ACC112 (cell line): ENCODE data around the gene ABCD1.

Source experiments
- H2AFZ ChIP-seq: fragments of 200-600 bp; sonication (generic); one replicate; pipeline ENCODE4 v1.6.0; 2017; ENCODE audit warnings: antibody characterized with exemption, low read length; ENCODE audit not compliant: unreplicated experiment
- H3K27ac ChIP-seq: fragments of 200-600 bp; sonication (generic); 2 replicates; pipeline ENCODE4 v1.5.1; 2014; ENCODE audit warnings: low read depth, mild to moderate bottlenecking, antibody characterized with exemption, low read length, moderate library complexity
- H3K27me3 ChIP-seq: fragments of 200-600 bp; sonication (generic); 2 replicates; pipeline ENCODE4 v1.6.1; 2014; ENCODE audit warnings: mild to moderate bottlenecking, antibody characterized with exemption, low read length, moderate library complexity, mixed read lengths; ENCODE audit not compliant: insufficient read depth
- H3K36me3 ChIP-seq: fragments of 200-600 bp; sonication (generic); 2 replicates; pipeline ENCODE4 v1.6.1; 2016; ENCODE audit warnings: mild to moderate bottlenecking, antibody characterized with exemption, low read length, moderate library complexity, mixed read lengths; ENCODE audit not compliant: insufficient read depth
- H3K4me1 ChIP-seq: fragments of 200-600 bp; sonication (generic); one replicate; pipeline ENCODE4 v1.6.1; 2016; ENCODE audit warnings: low read length, mixed read lengths; ENCODE audit not compliant: insufficient read depth, unreplicated experiment, control insufficient read depth
- H3K4me3 ChIP-seq: fragments of 200-600 bp; sonication (generic); 2 replicates; pipeline ENCODE4 v1.5.1; 2014; ENCODE audit warnings: mild to moderate bottlenecking, low read depth, low read length
- H3K79me2 ChIP-seq: fragments of 200-600 bp; sonication (generic); one replicate; pipeline ENCODE4 v1.6.0; 2016; ENCODE audit warnings: low read length; ENCODE audit not compliant: control insufficient read depth, unreplicated experiment, insufficient read depth

ABCD1 gene

DNA sequence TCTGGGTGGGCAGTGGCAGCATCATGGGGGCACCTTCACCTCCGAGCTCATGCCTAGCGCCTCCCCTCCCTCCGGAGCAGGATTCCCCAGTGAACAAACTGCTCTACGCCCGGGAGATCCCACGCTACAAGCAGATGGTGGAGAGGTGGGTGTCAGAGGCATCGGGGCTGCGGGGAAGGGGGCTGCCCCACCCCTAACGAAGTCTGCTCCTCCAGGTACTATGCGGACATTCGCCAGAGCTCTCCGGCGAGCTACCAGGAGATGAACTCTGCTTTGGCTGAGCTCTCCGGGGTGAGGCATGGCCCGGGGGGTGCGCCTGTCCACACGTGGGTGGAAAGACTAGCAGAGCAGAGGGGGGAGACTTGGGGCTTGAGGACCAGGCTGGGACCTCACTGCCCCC is 53.5 kb downstream of the ABCD1 start:
- Histone ChIP-seq H3K4me1 (no peaks in the 10 kb centered on the region), H3K27me3 (no peaks in the 10 kb centered on the region)

DNA sequence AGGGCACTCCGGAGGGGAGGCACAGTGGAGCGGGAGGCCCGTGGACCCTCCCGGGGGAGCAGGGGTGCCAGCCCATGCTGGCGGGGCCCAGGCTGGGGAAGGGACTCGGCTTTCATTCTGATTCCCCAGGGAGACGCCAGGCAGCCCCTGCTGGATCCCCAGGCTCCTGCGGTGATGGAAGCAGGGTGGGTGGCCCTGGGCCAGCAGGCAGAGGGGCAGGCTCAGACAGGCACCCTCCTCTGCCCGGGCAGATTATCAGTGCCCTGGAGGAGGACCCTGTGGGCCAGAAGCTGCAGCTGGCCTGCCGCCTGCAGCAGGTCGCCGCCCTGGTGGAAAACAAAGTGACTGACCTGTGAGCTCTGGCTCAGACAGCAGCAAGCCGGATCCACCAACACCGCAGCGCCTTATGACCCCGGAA is 54.0 kb downstream of the ABCD1 start:
- H3K36me3 ChIP-seq = no peaks in the 10 kb centered on the region
- no peak overlapping the region for H2AFZ ChIP-seq
- no peak overlapping the region for H3K4me3 ChIP-seq
- H3K4me1 ChIP-seq = no peaks in the 10 kb centered on the region
- no peaks in the 10 kb centered on the region for H3K79me2 ChIP-seq
- no peak overlapping the region for H3K27ac ChIP-seq
- no peaks in the 10 kb centered on the region for H3K27me3 ChIP-seq

More for the DNA sequence above, 53.5 kb downstream of the ABCD1 start:
- Histone ChIP-seq H3K27ac (no peak overlapping the region), H3K79me2 (no peaks in the 10 kb centered on the region), H2AFZ (no peak overlapping the region), H3K36me3 (no peaks in the 10 kb centered on the region), H3K4me3 (no peak overlapping the region)

DNA sequence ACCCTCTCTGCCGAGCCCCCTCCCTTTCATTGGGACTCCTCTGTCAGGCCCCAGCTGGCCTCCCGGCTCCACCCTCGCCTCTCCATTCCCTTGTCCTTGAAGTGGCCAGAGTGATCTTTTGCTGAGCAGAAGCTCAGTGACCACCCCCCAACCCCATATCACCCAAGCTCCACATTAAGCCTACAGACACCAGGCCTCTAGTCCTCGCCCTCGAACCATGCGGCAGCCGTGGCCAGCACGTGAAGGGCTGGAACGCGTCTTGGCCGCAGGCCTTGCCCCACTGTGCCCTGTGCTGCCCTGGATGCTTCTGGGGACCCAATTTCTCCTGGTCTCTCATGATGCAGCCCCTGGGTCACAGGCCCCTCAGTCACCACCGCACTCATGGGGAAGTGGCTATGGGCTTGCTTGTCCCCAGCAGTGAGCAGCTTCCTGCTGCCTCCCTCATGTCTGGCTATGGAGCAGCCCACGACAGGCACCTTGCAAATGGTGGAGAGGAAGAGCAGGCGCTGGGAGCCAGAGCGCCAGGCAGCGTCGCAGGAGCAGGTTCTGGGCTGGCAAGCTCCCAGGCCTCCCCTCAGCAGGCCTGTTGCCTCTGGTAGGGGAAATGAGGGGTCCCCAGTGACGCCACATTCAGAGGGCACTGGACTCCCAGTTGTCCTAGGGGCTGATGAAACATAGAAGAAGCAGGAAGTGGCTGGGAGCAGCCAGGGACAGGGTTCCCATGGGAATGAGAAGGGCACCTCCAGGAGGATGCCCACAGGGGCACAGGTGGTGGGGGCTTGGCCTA is 55.4 kb downstream of the ABCD1 start:
- no peaks in the 10 kb centered on the region for H3K4me1 ChIP-seq
- H3K79me2 ChIP-seq = no peaks in the 10 kb centered on the region
- no peak overlapping the region for H2AFZ ChIP-seq
- H3K36me3 ChIP-seq = no peaks in the 10 kb centered on the region
- H3K4me3 ChIP-seq = no peak overlapping the region
- no peaks in the 10 kb centered on the region for H3K27me3 ChIP-seq
- H3K27ac ChIP-seq = no peak overlapping the region

DNA sequence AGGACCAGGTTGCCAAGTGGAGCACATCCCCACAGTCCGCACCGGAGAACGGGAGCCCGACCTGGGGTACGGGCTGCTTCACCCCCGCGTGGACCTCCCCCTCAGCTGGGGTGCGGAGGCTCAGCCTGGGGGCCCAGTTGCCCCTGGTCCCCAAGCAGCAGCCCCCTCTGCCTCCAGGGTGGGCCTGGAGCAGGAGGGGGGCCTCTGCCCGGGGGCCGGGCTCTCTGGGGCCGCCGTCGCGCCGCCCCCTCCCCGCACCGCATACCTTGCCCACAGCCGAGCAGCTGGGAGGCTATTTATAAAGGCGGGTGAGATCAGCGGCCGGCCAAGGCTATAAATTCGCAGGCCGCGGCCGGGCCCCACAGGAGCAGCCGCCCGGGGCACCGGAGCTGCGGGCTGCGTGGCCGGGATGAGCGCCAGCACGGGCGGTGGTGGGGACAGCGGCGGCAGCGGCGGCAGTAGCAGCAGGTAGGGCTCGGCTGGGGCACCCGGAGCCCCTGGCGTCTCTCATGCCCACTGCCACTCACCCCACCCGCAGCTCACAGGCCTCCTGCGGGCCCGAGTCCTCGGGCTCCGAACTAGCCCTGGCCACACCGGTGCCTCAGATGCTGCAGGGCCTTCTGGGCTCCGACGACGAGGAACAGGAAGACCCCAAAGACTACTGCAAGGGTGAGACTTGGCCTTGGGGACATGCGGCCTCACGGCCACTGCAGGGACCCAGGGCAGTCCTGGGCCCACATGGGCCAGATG is 56.2 kb downstream of the ABCD1 start, which contains the start of gene SRPK3:
SRPK3 (plus strand) TSS at position 364 of the 750 bp plus-strand sequence; CDS start at position 410, 46 bp downstream.
- no peak within 1 kb of the TSS for H2AFZ ChIP-seq
- no peak within 1 kb of the TSS for H3K27ac ChIP-seq
- no peaks in the 10 kb centered on the region for H3K27me3 ChIP-seq
- H3K4me3 ChIP-seq = no peak within 1 kb of the TSS
- H3K79me2 ChIP-seq = no peaks in the 10 kb centered on the region
- no peaks in the 10 kb centered on the region for H3K36me3 ChIP-seq
- H3K4me1 ChIP-seq = no peaks in the 10 kb centered on the region

DNA sequence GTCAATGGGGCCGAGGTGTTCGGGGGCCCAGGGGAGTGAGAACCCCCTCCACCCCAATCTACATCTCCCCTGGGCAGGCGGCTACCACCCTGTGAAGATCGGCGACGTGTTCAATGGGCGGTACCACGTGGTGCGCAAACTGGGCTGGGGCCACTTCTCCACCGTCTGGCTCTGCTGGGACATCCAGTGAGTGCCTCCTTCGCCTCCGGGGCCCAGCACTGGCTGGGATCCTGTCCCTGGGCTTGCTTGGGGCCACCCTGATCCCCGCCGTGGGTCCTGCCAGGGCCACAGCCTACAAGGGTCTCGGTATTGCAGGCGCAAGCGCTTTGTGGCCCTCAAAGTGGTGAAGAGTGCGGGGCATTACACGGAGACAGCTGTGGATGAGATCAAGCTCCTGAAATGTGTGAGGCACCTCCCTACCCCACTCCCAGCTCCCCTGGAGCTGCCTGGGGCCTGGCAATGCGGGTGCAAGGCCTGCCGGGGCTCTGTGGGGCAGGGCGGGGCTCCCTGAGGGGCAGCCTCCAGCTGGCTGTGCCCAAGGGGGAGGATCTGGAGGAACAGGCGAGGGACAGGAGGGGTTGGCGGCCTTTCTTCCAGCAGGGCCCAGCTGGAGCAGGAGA is 56.9 kb downstream of the ABCD1 start:
- Histone ChIP-seq H3K27me3 (no peaks in the 10 kb centered on the region), H2AFZ (no peak overlapping the region), H3K4me3 (no peak overlapping the region), H3K79me2 (no peaks in the 10 kb centered on the region), H3K27ac (no peak overlapping the region), H3K36me3 (no peaks in the 10 kb centered on the region), H3K4me1 (no peaks in the 10 kb centered on the region)

DNA sequence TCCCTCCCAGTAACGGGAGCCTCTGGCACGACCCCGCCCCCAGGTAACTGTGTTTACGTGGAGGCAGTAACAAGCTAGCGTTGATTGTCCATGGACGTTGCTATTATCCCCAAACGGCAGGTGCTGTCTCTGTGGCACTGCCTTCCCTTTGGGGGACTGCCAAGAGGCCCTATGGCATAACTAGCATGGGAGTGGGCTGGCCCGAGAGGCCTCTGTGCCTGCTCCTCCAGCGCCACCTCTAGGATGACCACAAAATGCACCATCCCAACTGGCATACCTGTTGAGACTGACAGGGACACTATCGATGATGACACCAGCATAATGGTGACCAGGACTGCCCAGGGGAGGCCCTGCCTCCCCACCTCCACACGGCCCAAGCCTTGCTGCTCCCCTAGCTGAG is 57.7 kb downstream of the ABCD1 start:
- Histone ChIP-seq H3K79me2 (no peaks in the 10 kb centered on the region), H3K4me3 (no peak overlapping the region), H3K27ac (no peak overlapping the region), H2AFZ (no peak overlapping the region), H3K36me3 (no peaks in the 10 kb centered on the region), H3K27me3 (no peaks in the 10 kb centered on the region), H3K4me1 (no peaks in the 10 kb centered on the region)

DNA sequence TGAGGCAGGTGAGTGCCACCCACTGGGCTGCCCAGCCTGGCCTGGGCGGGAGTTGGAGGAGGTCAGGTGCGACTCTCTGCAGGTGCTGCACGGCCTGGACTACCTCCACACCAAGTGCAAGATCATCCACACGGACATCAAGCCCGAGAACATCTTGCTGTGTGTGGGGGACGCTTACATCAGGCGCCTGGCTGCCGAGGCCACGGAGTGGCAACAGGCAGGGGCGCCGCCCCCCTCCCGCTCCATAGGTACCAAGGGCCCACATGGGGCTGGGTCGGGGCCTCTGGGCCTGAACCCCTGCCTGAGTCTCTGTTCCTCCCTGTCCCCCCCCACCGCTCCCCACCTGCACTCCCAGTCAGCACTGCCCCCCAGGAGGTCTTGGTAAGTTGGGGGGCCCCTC is 58.2 kb downstream of the ABCD1 start:
- Histone ChIP-seq H3K79me2 (no peaks in the 10 kb centered on the region), H3K27me3 (no peaks in the 10 kb centered on the region), H3K36me3 (no peaks in the 10 kb centered on the region), H3K4me1 (no peaks in the 10 kb centered on the region), H3K27ac (no peak overlapping the region), H3K4me3 (no peak overlapping the region), H2AFZ (no peak overlapping the region)

DNA sequence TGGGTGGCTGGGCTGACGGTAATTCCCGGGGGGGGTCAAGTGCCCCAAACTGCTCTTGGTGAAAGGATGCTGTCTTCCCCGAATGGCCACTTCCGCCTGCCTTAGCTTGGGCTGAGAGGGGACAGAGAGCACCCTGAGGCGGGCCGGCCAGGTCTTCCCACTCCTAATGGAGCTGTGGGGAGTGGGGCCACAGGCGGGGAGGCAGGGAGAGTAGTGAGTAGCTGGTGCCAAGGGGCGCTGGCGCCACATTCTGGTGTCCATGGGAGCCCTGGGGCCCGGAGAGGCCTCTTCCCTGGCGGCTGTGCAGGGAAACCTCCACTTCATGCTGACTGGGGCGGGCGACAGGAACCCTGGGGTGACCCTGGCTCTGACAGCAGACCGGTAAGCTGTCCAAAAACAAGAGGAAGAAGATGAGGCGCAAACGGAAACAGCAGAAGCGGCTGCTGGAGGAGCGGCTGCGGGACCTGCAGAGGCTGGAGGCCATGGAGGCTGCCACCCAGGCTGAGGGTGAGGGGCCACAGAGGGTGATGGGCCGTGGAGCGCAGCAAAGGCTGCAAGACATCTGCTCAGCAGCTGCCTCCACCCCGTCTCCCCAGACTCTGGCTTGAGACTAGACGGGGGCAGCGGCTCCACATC is 58.8 kb downstream of the ABCD1 start:
- no peak overlapping the region for H3K27ac ChIP-seq
- H3K79me2 ChIP-seq = no peaks in the 10 kb centered on the region
- H3K27me3 ChIP-seq = no peaks in the 10 kb centered on the region
- H2AFZ ChIP-seq = no peak overlapping the region
- no peaks in the 10 kb centered on the region for H3K4me1 ChIP-seq
- no peaks in the 10 kb centered on the region for H3K36me3 ChIP-seq
- no peak overlapping the region for H3K4me3 ChIP-seq

DNA sequence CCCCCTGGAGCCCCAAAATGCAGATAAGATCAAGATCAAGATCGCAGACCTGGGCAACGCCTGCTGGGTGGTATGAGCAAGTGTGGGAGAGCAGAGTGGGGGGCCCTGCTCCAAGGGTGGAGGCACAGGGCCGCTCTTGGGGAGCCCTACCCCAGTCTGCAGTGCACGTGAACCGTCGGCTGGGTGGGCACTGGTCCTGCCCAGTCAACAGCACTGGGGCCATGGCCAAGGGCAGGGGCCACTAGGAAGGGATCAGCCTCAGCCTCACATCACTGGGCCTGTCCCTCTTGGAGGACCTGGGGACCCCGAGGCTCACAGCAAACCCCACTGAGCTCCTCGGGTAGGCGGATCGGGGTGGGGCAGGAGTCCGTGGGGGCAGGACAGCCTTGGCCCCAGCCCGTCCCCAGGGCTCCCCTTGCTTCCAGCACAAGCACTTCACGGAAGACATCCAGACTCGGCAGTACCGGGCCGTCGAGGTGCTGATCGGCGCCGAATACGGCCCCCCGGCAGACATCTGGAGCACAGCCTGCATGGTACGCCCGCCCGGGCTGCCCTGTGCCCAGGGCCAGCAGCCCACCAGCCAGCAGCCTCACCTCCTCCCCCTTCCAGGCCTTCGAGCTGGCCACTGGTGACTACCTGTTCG is 59.8 kb downstream of the ABCD1 start:
- H3K4me1 ChIP-seq = no peaks in the 10 kb centered on the region
- H3K79me2 ChIP-seq = no peaks in the 10 kb centered on the region
- H3K27ac ChIP-seq = no peak overlapping the region
- H2AFZ ChIP-seq = no peak overlapping the region
- H3K36me3 ChIP-seq = no peaks in the 10 kb centered on the region
- no peaks in the 10 kb centered on the region for H3K27me3 ChIP-seq
- H3K4me3 ChIP-seq = no peak overlapping the region

DNA sequence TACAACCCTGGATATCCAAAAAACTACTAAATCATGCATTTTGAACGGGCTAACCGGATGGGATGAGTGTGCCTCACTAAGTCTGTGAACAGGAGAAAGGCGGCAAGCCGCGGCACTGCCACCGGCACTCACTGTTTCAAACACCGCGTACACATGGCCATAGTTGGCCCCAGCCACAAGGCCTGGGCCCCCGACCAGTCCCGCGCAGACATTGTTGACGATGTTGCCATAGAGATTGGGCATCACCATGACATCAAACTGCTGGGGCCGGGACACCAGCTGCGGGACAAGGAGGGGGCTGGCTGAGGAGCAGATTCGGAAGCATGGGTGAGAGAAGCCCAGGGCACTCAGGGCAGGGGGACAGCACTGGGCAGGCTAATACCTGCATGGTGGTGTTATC is 62.0 kb downstream of the ABCD1 start:
- H3K27ac ChIP-seq = no peak overlapping the region
- no peaks in the 10 kb centered on the region for H3K27me3 ChIP-seq
- no peaks in the 10 kb centered on the region for H3K4me1 ChIP-seq
- peaks cover 14% of the 10 kb centered on the region for H3K79me2 ChIP-seq
- H2AFZ ChIP-seq = no peak overlapping the region
- no peak overlapping the region for H3K4me3 ChIP-seq
- H3K36me3 ChIP-seq = no peaks in the 10 kb centered on the region
